Middle frontal gyrus (tissue), 1 donor: ENCODE results near the gene CCDC171.
"Not testable (repeated sequence)": the region's sequence is repeated elsewhere in the genome, so short reads cannot be mapped to it uniquely, and the experiment has no call there.

Source experiments
- DNase-seq: peaks from one replicate; pipeline ENCODE4 v3.0.0-alpha.2; 2015; ENCODE audit warnings: low spot score; ENCODE audit errors: extremely low spot score

Gene CCDC171

DNA sequence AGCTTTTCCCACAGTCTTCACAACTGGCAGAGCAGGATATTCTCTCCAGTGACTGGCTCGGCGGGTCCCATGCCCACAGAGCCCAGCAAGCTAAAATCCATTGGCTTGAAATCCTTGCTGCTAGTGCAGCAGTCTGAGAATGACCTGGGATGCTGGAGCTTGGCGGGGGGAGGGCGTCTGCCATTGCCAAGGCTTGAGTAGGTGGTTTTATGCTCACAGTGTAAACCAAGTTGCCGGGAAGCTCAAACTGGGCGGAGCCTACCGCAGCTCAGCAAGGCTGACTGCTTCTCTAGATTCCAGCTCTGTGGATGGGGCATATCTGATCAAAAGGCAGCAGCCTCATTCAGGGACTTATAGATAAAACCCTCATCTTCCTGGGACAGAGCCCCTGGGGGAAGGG is 194.1 kb downstream of the CCDC171 start:
- no peak for DNase-seq

DNA sequence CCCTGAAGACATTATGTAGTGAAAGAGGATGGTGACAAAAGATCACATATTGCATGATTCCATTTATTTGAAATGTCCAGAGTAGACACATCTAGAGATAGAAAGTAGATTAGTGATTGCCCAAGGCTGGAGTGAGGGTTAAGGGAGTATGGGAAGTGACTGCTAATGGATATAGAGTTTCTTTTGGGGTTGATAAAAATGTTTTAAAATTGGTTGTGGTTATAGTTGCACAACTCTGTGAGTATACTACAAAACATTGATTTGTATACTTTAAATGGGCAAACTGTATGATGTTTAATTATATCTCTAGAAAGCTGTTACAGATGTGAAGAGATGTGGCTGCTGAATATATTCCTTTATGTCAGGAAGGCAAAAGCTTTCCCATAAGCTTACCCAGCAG is 202.8 kb downstream of the CCDC171 start:
- no peak for DNase-seq

DNA sequence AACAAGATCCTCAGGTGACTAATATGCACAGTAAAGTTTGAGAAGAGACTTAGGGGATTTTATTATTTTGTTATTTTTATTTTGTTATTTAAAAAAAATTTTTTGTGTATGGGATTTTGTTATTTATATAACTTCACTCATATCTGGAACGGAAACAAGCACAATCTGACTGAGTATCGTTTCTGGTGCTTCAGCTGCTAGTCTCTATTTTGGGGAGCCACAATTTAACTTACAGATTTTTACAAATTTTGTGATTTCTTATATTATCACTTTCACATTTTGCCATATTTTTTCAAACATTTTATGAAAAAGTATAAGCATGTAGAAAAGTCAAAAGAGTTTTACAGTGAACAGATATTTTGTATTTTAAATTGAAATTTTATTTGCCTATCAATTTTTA is 208.7 kb downstream of the CCDC171 start:
- no peak for DNase-seq

DNA sequence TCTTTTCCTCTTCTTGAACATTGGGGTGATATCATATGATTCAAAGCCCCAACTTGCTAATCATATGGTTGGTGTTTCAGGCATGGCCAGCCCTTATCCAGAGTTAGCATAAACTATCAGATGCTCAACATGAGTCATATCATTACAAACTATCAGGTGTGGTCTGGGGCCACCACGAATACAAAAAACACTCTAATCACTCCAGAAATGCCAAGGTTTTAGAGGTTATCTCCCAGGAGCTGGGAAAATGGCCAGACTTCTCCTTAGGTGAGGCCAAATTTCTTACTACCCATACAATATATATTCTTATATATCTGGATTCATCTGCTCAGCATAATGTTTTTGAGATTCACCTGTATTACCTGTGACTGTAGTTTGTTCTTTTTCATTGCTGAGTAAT is 210.5 kb downstream of the CCDC171 start:
- DNase-seq = no peak

DNA sequence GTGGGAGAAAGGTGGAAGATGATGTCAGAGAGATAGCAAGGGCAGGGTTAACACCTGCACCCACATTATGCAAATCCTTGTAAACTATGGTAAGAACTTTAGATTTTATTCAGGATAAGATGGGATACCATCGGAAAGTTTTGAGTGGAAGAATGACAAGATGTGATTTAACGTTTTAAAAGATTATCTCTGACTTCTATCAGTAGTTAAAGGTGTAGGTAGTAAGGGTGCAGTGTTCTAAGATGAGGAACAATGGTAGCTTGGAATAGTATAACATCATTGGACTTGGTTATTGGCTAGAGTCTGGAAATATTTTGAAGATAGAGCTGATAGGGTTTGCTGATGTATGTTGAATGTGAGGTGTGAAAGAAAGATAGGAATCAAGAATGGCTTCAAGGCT is 211.3 kb downstream of the CCDC171 start:
- DNase-seq = no peak

DNA sequence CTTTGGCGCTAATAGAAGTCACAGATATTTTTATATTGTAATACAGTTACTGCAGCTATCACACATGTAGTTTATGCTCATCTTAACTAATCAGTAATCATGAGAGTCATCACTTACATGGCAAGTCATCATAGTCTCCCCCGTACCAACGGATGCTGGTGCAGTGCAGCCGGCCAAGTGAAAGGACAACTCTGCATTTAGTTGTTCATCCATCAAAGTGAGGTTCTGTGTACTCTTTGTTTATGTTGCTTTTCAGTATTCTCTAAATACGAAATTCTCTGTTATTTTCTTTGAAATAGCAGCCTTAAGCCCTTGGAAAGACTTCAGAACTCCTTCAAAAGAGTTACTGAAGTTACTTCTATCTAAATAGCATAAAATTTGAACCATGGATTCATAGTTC is 216.7 kb downstream of the CCDC171 start:
- DNase-seq = no peak

DNA sequence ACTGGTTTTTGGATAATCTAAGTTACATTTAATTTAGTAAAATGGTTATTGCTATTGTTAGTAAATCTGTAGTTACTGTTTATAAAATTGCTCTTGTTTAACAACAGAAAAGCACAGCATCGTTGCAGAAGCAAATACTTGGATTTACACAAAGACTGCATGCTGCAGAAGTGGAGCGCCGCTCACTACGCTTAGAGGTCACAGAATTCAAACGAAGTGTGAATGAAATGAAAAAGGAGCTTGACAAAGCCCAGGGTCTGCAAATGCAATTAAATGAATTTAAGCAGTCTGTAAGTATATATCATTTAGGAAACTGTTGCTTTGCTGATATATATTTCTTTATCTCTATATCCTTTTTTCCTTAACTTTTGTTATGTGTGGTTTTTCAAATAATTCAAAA is 226.0 kb downstream of the CCDC171 start:
- no peak for DNase-seq

DNA sequence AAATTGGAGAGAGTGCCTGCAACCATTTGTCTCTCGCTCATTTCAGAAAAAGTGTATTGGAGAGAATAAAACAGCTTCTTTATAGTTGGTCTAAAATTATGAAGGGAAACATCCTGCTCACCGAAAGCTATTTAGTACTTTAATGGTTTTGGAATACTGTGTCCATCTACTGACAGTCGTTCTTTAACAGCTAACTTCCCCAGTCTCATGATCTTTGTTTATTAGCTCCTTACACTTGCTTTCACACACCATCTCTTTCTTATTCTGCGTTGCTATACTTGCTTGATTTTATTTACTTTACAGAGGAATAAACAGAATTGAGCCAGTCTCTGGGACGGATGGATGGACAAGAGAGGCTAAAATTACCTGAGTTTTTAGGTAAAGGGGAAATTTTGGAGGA is 229.3 kb downstream of the CCDC171 start:
- DNase-seq = no peak

DNA sequence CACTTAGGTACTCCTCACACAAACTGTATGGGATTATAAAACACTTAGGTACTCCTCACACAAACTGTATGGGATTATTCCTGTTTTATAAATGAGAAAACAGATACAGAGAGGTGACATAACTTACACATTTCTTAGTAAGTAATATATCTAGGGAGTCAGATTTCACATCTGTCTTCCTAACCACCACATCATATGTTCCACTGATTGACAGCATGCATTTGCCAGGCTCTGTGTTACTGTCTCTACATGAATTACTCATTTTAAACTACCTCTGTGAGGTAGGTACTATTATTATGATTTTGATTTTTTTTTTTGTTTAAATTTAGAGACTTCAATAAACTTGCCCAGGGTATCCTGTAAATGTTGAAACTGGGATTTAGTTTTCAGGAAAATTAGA is 232.7 kb downstream of the CCDC171 start:
- no peak for DNase-seq

DNA sequence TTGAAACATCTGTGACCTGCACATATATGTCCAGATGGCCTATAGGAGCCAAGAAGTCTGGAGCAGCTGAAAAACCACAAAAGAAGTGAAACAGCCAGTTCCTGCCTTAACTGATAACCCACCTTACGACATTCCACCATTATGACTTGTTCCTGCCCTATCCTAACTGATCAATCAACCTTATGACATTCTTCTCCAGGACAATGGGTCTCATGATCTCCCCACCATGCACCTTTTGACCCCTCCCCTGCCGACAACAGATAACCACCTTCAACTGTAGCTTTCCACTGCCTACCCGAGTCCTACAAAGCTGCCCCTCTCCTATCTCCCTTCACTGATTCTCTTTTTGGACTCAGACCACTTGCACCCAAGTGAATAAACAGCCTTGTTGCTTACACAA is 233.8 kb downstream of the CCDC171 start:
- no peak for DNase-seq

DNA sequence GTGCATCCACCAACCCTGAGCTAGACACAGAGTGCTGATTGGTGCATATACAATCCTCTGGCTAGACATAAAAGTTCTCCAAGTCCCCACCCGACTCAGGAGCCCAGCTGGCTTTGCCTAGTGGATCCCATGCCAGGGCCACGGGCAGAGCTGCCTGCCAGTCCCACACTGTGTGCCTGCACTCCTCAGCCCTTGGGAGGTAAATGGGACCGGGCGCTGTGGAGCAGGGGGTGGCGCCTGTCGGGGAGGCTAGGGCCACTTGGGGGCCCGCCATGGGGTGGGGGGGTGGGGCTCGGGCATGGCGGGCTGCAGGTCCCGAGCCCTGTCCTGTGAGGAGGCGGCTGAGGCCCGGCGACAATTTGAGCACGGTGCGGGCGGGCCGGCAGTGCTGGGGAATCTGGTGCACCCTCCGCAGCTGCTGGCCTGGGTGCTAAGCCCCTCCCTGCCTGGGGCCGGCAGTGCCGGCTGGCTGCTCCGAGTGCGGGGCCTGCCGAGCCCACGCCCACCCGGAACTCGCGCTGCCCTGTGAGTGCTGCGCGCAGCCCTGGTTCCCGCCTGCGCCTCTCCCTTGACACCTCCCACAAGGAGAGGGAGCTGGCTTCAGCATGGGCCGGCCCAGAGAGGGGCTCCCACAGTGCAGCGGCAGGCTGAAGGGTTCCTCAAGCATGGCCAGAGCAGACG is 257.5 kb downstream of the CCDC171 start:
- not testable (repeated sequence) for DNase-seq

DNA sequence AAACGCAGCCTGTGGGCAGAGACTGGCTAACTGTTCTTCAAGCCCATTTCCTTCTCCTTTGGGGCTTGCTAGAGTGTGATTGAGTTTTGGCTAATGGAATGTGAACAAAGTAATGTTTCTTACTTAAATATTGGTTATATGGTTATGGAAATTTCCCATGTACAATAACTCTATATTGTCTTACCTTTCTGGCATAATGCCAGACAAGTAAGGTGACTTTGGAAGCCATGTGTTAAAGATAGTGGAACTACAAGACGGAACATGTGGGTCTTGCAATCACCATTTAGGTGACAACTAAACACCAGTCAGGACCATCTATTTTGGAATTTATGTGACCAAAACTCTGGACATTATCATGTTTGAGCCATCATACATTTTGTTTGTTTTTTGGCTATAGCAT is 260.2 kb downstream of the CCDC171 start:
- DNase-seq = no peak

DNA sequence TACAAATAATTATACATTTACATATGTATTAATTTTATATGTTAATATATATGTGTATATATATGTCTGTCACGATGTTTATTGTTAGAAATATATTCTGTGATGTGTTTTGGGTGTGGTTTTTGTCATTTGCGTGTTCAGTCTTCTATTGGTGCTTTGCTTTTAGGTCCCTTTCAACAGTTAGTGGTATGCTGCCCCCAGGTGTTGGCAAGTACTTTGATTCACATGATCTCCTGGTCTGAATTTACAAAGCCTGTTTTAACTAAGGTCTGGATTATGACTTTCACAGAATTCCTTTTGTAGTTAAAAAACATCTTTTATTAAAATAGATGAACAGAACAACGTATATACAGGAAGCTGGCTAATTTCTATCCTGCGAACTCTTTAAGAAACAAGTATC is 271.5 kb downstream of the CCDC171 start:
- no peak for DNase-seq

DNA sequence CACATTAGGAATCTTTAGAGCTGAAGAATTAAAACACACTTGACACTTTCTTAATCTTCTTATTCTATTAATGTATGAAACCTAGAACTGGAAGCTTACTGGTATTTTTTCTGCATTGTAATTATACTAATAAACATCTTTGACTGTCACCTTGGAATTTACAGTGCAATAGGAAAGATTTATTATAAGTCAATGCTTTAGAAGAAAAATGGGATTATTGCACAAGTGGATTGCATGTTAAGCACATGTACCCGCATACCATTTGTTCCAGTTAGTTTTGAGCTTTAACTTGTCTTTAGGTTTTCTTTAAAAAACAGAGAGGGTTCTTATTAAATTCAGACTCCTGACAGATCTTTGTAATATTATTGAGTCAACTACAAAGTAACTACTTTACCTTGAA is 278.5 kb downstream of the CCDC171 start:
- no peak for DNase-seq

DNA sequence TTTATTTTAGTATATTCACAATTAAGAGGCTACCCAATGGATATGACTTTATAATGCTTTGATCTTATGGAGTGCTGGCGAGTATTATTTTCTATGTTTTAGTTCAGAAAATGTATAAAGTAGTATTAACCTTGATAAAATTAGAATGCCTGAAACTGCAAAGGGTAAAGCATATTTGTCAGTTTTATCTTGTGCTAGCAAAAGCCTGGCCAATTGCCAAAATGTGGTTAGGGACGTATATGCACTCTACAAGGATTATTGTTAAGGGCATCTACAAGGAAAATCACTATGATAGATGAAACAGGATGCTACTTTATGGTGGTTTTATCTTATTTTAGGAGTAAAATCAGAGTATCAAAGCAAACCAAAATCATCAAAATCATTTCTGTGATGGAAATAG is 281.7 kb downstream of the CCDC171 start:
- no peak for DNase-seq

DNA sequence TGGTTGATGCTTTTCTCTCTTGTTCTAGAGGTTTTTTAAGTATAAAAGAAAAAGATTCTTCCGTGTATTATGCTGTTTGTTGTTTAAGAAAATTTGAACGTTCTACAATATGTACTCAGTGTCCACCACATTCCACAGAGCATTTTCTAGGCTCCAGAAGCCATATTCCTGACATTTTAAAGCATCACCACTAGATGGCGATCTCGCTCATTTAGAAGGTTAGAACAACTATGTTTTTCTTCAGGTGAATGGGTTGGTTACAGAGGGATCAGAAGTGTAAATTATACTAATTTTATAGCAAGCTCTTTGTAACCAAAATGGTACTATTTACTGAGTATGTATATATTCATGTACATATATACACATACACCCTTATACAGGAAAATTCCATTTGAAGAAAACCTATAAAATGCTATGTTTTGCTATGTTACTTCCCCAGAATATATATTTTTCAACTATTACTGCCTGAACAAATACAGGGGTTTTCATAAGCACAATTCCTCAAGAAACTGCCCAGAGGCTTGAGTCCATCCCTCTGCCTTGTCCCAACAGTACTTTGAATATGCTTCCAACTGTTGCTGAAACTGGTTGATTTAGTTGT is 284.3 kb downstream of the CCDC171 start:
- DNase-seq = no peak

DNA sequence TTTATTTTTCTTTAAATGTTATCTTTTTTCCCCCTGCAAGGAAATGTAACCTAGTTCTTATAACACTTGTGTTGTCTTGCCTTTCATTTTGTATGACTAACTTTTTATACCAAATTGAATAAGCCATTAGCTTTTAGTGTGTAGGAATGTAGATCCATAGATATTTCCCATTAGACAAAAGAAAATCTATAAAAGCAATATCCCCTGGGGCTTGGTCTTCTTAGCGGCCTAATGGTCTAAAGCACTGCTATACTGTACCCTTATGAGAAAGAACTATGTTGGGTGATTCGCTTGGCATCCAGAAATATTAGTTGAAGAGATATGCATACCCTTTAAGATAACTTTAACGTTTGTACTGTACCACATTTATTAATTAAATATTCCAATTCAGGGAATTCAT is 289.2 kb downstream of the CCDC171 start:
- no peak for DNase-seq

DNA sequence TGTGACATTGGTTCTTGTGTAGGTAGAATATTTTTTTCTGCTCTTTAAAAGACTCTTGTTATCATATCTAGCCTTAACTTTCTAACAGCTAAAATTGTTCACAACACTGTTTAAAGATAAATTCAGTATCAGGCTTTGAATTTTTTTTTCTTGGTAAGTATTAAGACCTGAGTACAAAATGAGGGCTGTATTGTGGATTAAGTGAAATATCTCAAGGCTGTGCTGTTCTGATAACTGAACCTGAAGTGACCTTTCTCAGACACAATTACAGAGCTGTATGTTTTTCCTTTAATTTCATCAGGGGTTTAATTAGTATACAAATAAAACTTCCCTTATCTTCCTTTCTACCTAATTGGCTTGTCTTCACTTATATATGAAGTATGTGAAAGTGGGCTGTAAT is 290.5 kb downstream of the CCDC171 start:
- DNase-seq = no peak

DNA sequence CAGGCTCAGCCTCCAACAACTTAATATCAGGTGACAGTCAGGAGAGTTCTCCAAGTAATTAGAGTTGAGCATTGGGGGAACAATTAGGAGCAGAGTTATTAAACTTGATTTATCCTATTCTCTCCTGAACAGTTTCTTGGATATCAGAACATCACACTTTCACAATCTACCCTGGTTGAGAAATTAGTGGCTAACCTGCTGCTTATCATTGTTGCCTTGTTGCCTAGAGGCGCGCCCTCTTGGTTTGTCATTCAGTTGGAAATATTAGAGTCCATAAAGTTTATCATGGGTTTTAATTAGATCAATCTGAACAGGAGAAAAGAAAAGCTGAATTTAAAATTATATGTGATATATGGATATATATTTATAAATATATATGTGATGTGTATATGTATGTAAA is 291.1 kb downstream of the CCDC171 start:
- no peak for DNase-seq

DNA sequence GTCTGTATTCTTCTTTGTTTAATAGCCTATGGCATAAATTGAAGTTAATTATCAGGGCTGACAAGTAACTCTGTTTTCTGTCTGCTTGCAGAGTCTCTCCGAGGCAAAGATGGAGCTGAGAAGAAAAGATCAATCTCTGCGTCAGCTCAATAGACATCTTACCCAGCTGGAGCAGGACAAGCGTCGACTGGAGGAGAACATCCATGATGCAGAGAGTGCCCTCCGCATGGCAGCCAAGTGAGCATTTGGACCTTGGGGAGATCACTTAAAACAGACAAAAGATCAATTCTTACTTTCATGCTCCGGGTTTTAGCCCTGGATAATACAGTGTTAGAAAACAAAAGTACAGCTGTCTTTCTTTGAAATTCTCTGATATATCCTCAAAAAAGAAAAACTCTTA is 293.8 kb downstream of the CCDC171 start:
- no peak for DNase-seq

DNA sequence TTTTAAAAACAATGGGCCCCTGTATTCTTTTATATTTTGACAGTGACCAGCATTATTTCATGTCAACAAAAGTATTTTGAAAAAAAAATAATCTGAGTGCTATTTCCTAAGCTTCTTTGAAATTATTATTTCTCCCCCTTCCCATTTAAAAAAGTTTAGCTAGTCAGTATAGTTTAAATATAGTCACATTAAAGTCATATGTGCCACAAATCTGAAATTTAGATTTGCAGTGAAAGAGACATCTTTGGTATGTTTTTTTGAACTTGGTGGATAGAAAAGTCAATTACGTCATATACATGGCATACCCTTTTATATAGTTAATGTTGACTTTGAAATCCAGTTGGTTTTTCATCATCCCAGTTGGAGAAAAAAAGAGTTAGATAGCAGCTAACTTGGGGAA is 297.0 kb downstream of the CCDC171 start:
- DNase-seq = no peak

DNA sequence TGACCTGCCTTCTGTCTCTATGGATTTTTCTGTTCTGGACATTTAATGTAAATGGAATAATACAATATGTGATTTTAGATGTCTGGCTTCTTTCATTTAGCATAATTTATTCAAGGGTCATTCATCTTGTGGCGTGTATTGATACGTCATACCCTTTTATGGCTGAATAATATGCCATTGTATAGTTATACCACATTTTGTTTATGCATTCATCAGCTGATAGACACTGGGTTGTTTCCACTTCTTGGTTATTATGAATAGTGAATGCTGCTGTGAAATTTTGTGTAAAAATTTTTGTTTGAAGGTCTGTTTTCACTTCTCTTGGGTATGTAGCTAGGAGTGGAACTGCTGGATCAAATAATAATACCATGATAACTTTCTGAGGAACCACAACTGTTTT is 298.9 kb downstream of the CCDC171 start:
- DNase-seq = no peak

DNA sequence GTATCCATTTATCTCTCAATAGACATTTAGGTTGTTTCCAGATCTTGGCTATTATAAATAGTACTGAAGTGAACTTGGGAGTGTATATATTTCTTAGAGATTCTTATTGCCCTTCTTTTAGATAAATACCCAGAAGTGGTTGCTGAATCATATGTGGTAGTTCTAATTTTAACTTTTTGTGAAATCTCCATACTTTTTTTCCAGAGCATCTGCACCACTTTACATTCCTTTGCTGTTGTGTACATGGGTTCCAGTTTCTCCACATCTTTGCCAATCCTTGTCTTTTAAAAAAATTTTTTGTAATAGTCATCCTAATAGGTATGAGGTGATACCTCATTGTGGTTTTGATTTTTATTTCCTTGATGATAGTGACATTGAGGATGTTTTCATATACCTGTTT is 303.7 kb downstream of the CCDC171 start:
- DNase-seq = no peak

DNA sequence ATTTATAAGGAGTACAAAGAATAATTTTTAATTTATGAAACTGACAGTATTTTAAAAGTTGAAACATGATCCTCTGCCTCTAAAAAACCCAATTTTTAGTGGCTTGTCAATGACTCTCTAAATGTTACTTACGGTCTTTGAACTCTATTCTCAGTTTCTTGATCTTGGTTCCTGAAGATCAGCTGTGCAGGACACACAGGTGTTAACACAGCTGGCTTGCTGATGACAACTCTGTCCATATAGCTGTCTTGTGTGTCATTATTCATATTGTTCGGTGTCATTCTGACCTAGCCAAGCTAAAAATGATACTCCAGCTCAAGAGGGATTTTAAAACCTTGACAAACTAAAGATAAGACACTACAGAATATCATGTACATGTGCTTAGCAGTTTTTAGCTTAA is 314.5 kb downstream of the CCDC171 start:
- DNase-seq = no peak
